GM12878 (cell line): ENCODE measurements around the gene ITPKB. TPM values are rescaled to one million over a fixed set of nuclear protein-coding genes. Genes with fewer than 3 reads are reported as not detected.

Experiments
- ATAC-seq: fragments of 200-7000 bp; cut with Tn5 transposase; 3 replicates; pipeline ENCODE4 v1.9.1; 2020; ENCODE audit warnings: mild to moderate bottlenecking, moderate library complexity
- BruUV-seq: library from RNA; stranded (reverse); fragments of 400-500 nt; replicated peaks from 2 replicates; lab custom pipeline; 2021; lab: Mats Ljungman, UMichigan
- CTCF ChIA-PET: fragments of 300-600 bp; sonication (Branson Sonifier 250); formaldehyde crosslinking; extraction: SDS; loops from one replicate; lab custom pipeline; 2021; ENCODE audit warnings: inconsistent platforms; lab: Yijun Ruan, JAX
- POLR2A ChIA-PET: fragments of 350-600 bp; formaldehyde crosslinking; extraction: SDS; loops from one replicate; lab custom pipeline; 2021; ENCODE audit warnings: inconsistent platforms; lab: Charles Lee
- RAD21 ChIA-PET: fragments of 300-600 bp; sonication (Branson Sonifier 250); formaldehyde crosslinking; loops from one replicate; lab custom pipeline; 2023; ENCODE audit warnings: antibody characterized with exemption; ENCODE audit not compliant: unreplicated experiment; lab: Charles Lee
- SMC1A ChIA-PET: fragments of 300-600 bp; sonication (Branson Sonifier 250); formaldehyde crosslinking; loops from one replicate; lab custom pipeline; 2023; ENCODE audit not compliant: unreplicated experiment, uncharacterized antibody; lab: Charles Lee
- DNase-seq: peaks from one replicate; pipeline ENCODE4 v3.0.0-alpha.2; 2011; ENCODE audit warnings: low read depth, low spot score
- FAIRE-seq: peaks from 3 replicates; lab custom pipeline; 2011; peaks lifted over from hg19 to GRCh38; lab: Jason Lieb, UNC
- H2AFZ ChIP-seq: 2 replicates; pipeline ENCODE4 v1.6.0; 2011; ENCODE audit warnings: low read depth, low read length, control low read depth; ENCODE audit not compliant: control insufficient read depth
- H3K27ac ChIP-seq: 2 replicates; pipeline ENCODE4 v1.5.1; 2011; ENCODE audit warnings: control low read depth; ENCODE audit not compliant: control insufficient read depth, insufficient read depth
- H3K27me3 ChIP-seq, 2 experiments: replicated peaks in 1 of 2; 2 replicates each; pipeline versions ENCODE4 v1.6.0 to v1.6.1; 2011; ENCODE audit warnings: low read length in 1 of 2; ENCODE audit not compliant: control insufficient read depth in 2 of 2, insufficient read depth in 2 of 2
- H3K36me3 ChIP-seq, 2 experiments: 2 replicates each; pipeline ENCODE4 v1.5.1; 2011; ENCODE audit warnings: low read length in 1 of 2; ENCODE audit not compliant: control insufficient read depth in 2 of 2, insufficient read depth in 2 of 2
- H3K4me1 ChIP-seq: 2 replicates; pipeline ENCODE4 v1.6.1; 2011; ENCODE audit warnings: mild to moderate bottlenecking, low read length, moderate library complexity, mixed read lengths; ENCODE audit not compliant: control insufficient read depth, insufficient read depth
- H3K4me2 ChIP-seq: 2 replicates; pipeline ENCODE4 v1.6.0; 2011; ENCODE audit warnings: control low read depth; ENCODE audit not compliant: control insufficient read depth, insufficient read depth
- H3K4me3 ChIP-seq: fragments of 200-600 bp; sonication (generic); 2 replicates; pipeline ENCODE4 v1.5.1; 2016
- H3K79me2 ChIP-seq: 2 replicates; pipeline ENCODE4 v1.6.0; 2011; ENCODE audit warnings: low read length; ENCODE audit not compliant: control insufficient read depth, insufficient read depth
- H3K9ac ChIP-seq: 2 replicates; pipeline ENCODE4 v1.8.0; 2011; ENCODE audit warnings: low read length, control low read depth, mixed read lengths; ENCODE audit not compliant: control insufficient read depth, insufficient read depth
- H3K9me3 ChIP-seq: replicated peaks from 3 replicates; pipeline ENCODE4 v1.5.1; 2011; ENCODE audit warnings: mild to moderate bottlenecking, low read length; ENCODE audit not compliant: control insufficient read depth, insufficient read depth
- H4K20me1 ChIP-seq: 2 replicates; pipeline ENCODE4 v1.6.0; 2011; ENCODE audit not compliant: control insufficient read depth, insufficient read depth
- ATF3 ChIP-seq: IDR thresholded peaks from 2 replicates; pipeline ENCODE4 v1.6.1; 2011; ENCODE audit warnings: low read depth, mild to moderate bottlenecking, low read length, moderate library complexity, borderline replicate concordance; ENCODE audit errors: extremely low read depth
- BRCA1 ChIP-seq: IDR thresholded peaks from 2 replicates; pipeline ENCODE4 v1.6.1; 2011; ENCODE audit warnings: low read depth, low read length, improper control_type of control experiment
- CTCF ChIP-seq, 3 experiments: IDR thresholded peaks in 2 of 3; conservative IDR thresholded peaks in 1 of 3; 2 replicates each; pipeline ENCODE4 v1.5.1; 2011; ENCODE audit warnings: low read depth in 3 of 3, low read length in 3 of 3, mild to moderate bottlenecking in 3 of 3, control low read depth in 2 of 3, moderate library complexity in 2 of 3, inconsistent platforms in 1 of 3, mixed read lengths in 1 of 3; ENCODE audit not compliant: control insufficient read depth in 2 of 3, insufficient read depth in 1 of 3; ENCODE audit errors: extremely low read depth in 1 of 3
- EP300 ChIP-seq, 2 experiments: fragments of 150-350 bp in 1 of 2; IDR thresholded peaks; 2 replicates each; pipeline ENCODE4 v1.6.1; 2011 to 2012; ENCODE audit warnings: low read depth in 2 of 2, low read length in 2 of 2, borderline replicate concordance in 1 of 2, improper control_type of control experiment in 1 of 2, inconsistent platforms in 1 of 2; ENCODE audit not compliant: control insufficient read depth in 1 of 2
- GATAD2B ChIP-seq: fragments of 450-650 bp; conservative IDR thresholded peaks from 2 replicates; pipeline ENCODE4 v1.6.1; 2017; ENCODE audit warnings: low read depth, mild to moderate bottlenecking, moderate library complexity
- HCFC1 ChIP-seq: fragments of 150-350 bp; IDR thresholded peaks from 2 replicates; pipeline ENCODE4 v1.6.1; 2014; ENCODE audit warnings: low read length
- IKZF1 ChIP-seq: fragments of 450-650 bp; conservative IDR thresholded peaks from 2 replicates; pipeline ENCODE4 v1.6.1; 2017; ENCODE audit warnings: antibody characterized with exemption, mild to moderate bottlenecking
- LARP7 ChIP-seq: fragments of 450-650 bp; IDR thresholded peaks from 2 replicates; pipeline ENCODE4 v1.6.1; 2017; ENCODE audit warnings: mild to moderate bottlenecking
- NR2C1 ChIP-seq: fragments of 450-650 bp; IDR thresholded peaks from 2 replicates; pipeline ENCODE4 v1.6.1; 2017; ENCODE audit warnings: antibody characterized with exemption, mild to moderate bottlenecking, moderate library complexity
- RBBP5 ChIP-seq: fragments of 200-600 bp; sonication (generic); conservative IDR thresholded peaks from 2 replicates; pipeline ENCODE4 v1.6.1; 2016
- SIX5 ChIP-seq: IDR thresholded peaks from 2 replicates; pipeline ENCODE4 v1.6.1; 2011; ENCODE audit warnings: mild to moderate bottlenecking, low read depth, low read length, moderate library complexity; ENCODE audit not compliant: severe bottlenecking
- SKIL ChIP-seq: fragments of 450-650 bp; IDR thresholded peaks from 2 replicates; pipeline ENCODE4 v1.6.1; 2017; ENCODE audit warnings: mild to moderate bottlenecking, low read depth, inconsistent platforms; ENCODE audit not compliant: poor library complexity, severe bottlenecking
- STAT1 ChIP-seq: fragments of 450-650 bp; conservative IDR thresholded peaks from 2 replicates; pipeline ENCODE4 v1.6.1; 2014; ENCODE audit warnings: antibody characterized with exemption, mild to moderate bottlenecking
- TCF7 ChIP-seq: IDR thresholded peaks from 2 replicates; pipeline ENCODE4 v1.6.1; 2014; ENCODE audit warnings: antibody characterized with exemption, borderline replicate concordance
- ZBTB4 ChIP-seq: fragments of 450-650 bp; formaldehyde crosslinking; IDR thresholded peaks from 2 replicates; pipeline ENCODE4 v1.4.0; 2022; ENCODE audit warnings: mild to moderate bottlenecking, moderate library complexity
- ZNF24 ChIP-seq: fragments of 450-650 bp; IDR thresholded peaks from 2 replicates; pipeline ENCODE4 v1.6.1; 2017; ENCODE audit warnings: antibody characterized with exemption, mild to moderate bottlenecking
- ZZZ3 ChIP-seq: IDR thresholded peaks from 2 replicates; pipeline ENCODE4 v1.6.1; 2011; ENCODE audit warnings: low read depth; ENCODE audit not compliant: control insufficient read depth, insufficient read length
- WGBS: methylation state at CpG from one replicate; pipeline ENCODE4 v1.1.6; 2016; ENCODE audit warnings: low lambda C conversion rate; ENCODE audit not compliant: insufficient replicate concordance, insufficient coverage; ENCODE audit errors: missing lambda C conversion rate; 5-methylcytosine and 5-hydroxymethylcytosine counted together
- in situ Hi-C: fragments of 300-500 bp; cut with MboI; formaldehyde crosslinking; loops from 9 replicates; pipeline ENCODE4 v1.14.3; 2018; ENCODE audit warnings: mixed read lengths
- intact Hi-C: fragments of 100-400 bp; cut with micrococcal nuclease; formaldehyde crosslinking; loops from one replicate; pipeline ENCODE4 v1.14.2; 2022; ENCODE audit not compliant: unreplicated experiment
- polyA plus RNA-seq, 11 experiments: library from polyadenylated mRNA; depleted of rRNA in 4 of 11; unstranded in 6 of 11; stranded (reverse) in 5 of 11; fragments of >200 nt; fragmentation: Nextera tagmentation in 4 of 11; fragmentation: Illumina TruSeq in 1 of 11; extraction: Ambion mirVana in 4 of 11; extraction: Trizol in 1 of 11; gene quantifications; 1 replicate in 1 of 11; 2 replicates in 10 of 11; pipeline versions ENCODE4 v1.2.1 to v1.2.3, GENCODE V29; 2011 to 2016; ENCODE audit warnings: inconsistent platforms in 2 of 11, missing spikeins in 2 of 11, low read depth in 1 of 11
- total RNA-seq, 4 experiments: library from RNA; depleted of rRNA in 3 of 4; stranded (reverse); fragments of >200 nt in 3 of 4; fragmentation: Illumina TruSeq in 1 of 4; extraction: Trizol in 1 of 4; gene quantifications; 2 replicates each; pipeline versions ENCODE4 v1.2.1 to v1.2.3, GENCODE V29; 2013 to 2021

ITPKB gene
- total and polyA plus RNA-seq, 10 of the 15 experiments (the other 5 are each of a cell fraction or from before 2014, with no cell fraction given), result 1.3 to 38.7 (median 12.9) TPM

GRCh38 chr1:226588484-226588883, 150.6 kb downstream of the ITPKB start:
- WGBS, result 34% methylated on average over 2 of the region's 2 CpGs
- CTCF ChIA-PET, result interaction anchor here (1.0 to 1.2 kb wide), 2 partner anchors 20 to 41 kb away, joined by 3 read pairs; no protein-coding TSS in a partner anchor
- Histone ChIP-seq H3K9ac (no peak overlapping the region), H3K4me1 (no peaks in the 10 kb centered on the region), H4K20me1 (no peaks in the 10 kb centered on the region), H2AFZ (no peak overlapping the region), H3K9me3 (no peaks in the 10 kb centered on the region), H3K4me3 (no peak overlapping the region), H3K79me2 (no peaks in the 10 kb centered on the region), H3K4me2 (no peak overlapping the region), H3K36me3 (no peaks in the 10 kb centered on the region), H3K27me3 (peaks cover 0 to 3% of the 10 kb centered on the region in 2 experiments; a peak in 3 of 4 replicates), H3K27ac (no peak overlapping the region)
- RAD21 ChIA-PET, result no interaction called here
- BruUV-seq, result no TSS peak
- in situ Hi-C loops (no loop called here), intact Hi-C loops (no loop called here)
- POLR2A ChIA-PET, result no interaction called here
- SMC1A ChIA-PET, result interaction anchor here (0.9 kb wide), 1 partner anchor 121 kb away, joined by 3 read pairs; no protein-coding TSS in a partner anchor
- FAIRE-seq, result no peak
- ATAC-seq, result no peak
- DNase-seq, result no peak
- TF ChIP-seq CTCF (IDR thresholded peaks at IDR 0.05 in 2 of 3, conservative IDR thresholded peaks at IDR 0.05 in 1 of 3; ENCODE audit: control insufficient read depth in 2 of 3, extremely low read depth in 1 of 3, insufficient read depth in 1 of 3, low read depth in 3 of 3, low read length in 3 of 3) (no peak), BRCA1 (no peak), RBBP5 (no peak), GATAD2B (no peak), HCFC1 (no peak), NR2C1 (no peak), STAT1 (no peak), IKZF1 (no peak), ZNF24 (no peak), ZZZ3 (no peak), ATF3 (no peak), ZBTB4 (CRISPR knock-in tag) (no peak), SKIL (no peak), LARP7 (no peak), EP300 (IDR thresholded peaks at IDR 0.05; ENCODE audit: borderline replicate concordance in 1 of 2, control insufficient read depth in 1 of 2, low read depth in 2 of 2, low read length in 2 of 2) (no peak), SIX5 (no peak), TCF7 (no peak)
